Measurements from ENCODE around the gene MBTPS1. TPM values are rescaled to one million over a fixed set of nuclear protein-coding genes. Genes with fewer than 3 reads are reported as not detected.

Gene MBTPS1
- total RNA-seq, 6 experiments from 2014 or later: 34.5 to 45.6 (median 40.1) TPM

DNA sequence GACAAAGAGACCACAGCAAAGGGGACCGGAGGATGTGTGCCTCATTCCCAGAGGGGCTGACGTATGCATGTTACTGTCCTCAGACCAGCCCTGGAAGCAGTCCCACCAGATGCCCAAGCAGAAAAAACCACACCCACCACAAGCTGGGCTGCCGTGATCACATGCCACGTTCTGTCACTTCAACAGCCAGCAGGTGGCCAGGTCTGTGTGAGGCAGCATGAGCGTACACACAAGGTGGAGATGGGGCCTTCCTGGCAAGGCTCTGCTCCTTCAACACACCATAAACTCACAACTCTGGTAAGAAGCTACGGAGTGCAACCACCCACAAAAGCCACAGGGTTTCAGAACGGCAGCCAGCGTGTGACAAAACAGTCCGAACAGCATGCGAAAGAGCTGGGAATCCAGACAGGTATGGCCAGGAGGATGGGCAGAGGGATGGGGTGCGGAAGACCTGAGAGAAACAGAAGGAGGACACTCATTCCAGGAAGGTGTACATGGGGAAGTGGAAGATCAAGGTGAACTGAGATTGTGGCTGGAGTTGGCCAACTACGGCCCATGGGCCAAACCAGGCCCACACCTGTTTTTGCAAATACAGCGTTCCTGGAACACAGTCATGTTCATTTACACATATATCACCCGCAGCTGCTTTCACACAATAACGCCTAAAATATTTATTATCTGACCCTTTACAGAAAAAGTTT, 27.9 kb downstream of the MBTPS1 start:
- ATAC-seq (peak in 2 of 4 donors; percentile 24 to 36), DNase-seq (no peak)

DNA sequence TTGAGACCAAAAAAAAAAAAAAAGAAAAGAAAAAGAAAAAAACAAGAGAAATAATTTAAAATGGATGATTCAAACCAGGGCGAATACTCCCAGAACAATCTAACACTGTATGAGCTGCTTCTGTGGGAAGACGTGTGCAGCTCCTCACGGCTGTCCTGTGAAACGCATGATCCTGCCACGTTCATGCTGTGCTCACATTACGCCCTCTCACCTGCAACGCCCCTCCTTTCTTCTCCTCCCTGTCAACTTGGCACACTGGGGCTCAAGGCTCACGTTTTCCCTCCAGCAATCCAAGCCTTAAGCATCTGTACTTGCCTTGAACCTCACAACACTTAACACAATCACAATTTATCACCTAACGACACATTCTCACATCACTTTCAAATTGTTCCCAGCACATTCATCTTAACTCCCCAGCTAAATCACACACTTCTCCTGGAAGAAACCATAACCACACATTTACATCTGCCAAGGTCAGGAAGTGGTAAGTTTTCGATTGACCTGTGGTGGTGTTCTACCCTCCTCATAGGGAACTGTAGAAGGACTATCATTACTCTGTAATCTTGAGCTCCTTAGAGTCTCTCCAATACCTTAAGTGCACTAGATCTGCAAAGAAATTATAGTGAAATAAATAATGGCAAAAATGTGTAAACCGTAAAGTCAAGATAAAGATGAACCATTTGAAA, 29.1 kb downstream of the MBTPS1 start:
- 82% methylated on average over 11 of the region's 11 CpGs for WGBS (ENCODE audit: insufficient coverage, low coverage, low lambda C conversion rate, missing lambda C conversion rate)

More for the DNA sequence above, 27.9 kb downstream of the MBTPS1 start:
- Histone ChIP-seq H3K4me1 (peaks cover 0 to 3% (median 0%) of the 10 kb centered on the region in 4 donors), H3K4me3 (no peak overlapping the region), H3K36me3 (peaks cover 0 to 79% (median 45%) of the 10 kb centered on the region in 4 donors), H3K27ac (no peak overlapping the region), H3K27me3 (no peaks in the 10 kb centered on the region), H3K9me3 (no peaks in the 10 kb centered on the region)
- TF ChIP-seq POLR2A (IDR thresholded peaks at IDR 0.05): no peak
- no peak for TF ChIP-seq CTCF (IDR thresholded peaks at IDR 0.05)
- 62% methylated on average over 10 of the region's 15 CpGs for WGBS (ENCODE audit: insufficient coverage, low coverage, low lambda C conversion rate, missing lambda C conversion rate)
- intact Hi-C loops (cut with DNase I): loop anchor here (10.0 kb wide), 1 partner anchor 96 kb away; the partner anchor contains the start of gene TAF1C (in 2 of the 2)

GRCh38 chr16:84087001-84087400, 29.7 kb downstream of the MBTPS1 start:
- no peak overlapping the region for H3K4me3 ChIP-seq
- no peaks in the 10 kb centered on the region for H3K27me3 ChIP-seq
- 88% methylated on average over 12 of the region's 12 CpGs for WGBS (ENCODE audit: insufficient coverage, low coverage, low lambda C conversion rate, missing lambda C conversion rate)
- ATAC-seq (no peak), DNase-seq (no peak)
- peaks cover 0 to 3% (median 0%) of the 10 kb centered on the region in 4 donors for H3K4me1 ChIP-seq
- TF ChIP-seq POLR2A (IDR thresholded peaks at IDR 0.05): no peak
- H3K27ac ChIP-seq: no peak overlapping the region
- intact Hi-C loops (cut with DNase I): loop anchor here (10.0 kb wide), 1 partner anchor 98 kb away; the partner anchor contains the start of gene TAF1C (in 2 of the 2)
- no peaks in the 10 kb centered on the region for H3K9me3 ChIP-seq
- peaks cover 0 to 70% (median 35%) of the 10 kb centered on the region in 4 donors for H3K36me3 ChIP-seq

More for the DNA sequence above, 29.1 kb downstream of the MBTPS1 start:
- H3K4me1 ChIP-seq: peaks cover 0 to 3% (median 0%) of the 10 kb centered on the region in 4 donors
- H3K36me3 ChIP-seq: peaks cover 0 to 70% (median 37%) of the 10 kb centered on the region in 4 donors
- TF ChIP-seq POLR2A (IDR thresholded peaks at IDR 0.05) (no peak), CTCF (IDR thresholded peaks at IDR 0.05) (no peak)
- intact Hi-C loops (cut with DNase I): loop anchor here (10.0 kb wide), 1 partner anchor 97 kb away; the partner anchor contains the start of gene TAF1C (in 2 of the 2)
- ATAC-seq (no peak), DNase-seq (no peak)
- no peak overlapping the region for H3K27ac ChIP-seq
- H3K9me3 ChIP-seq: no peaks in the 10 kb centered on the region
- H3K4me3 ChIP-seq: no peak overlapping the region
- no peaks in the 10 kb centered on the region for H3K27me3 ChIP-seq

- no peaks in the 10 kb centered on the region for H3K27me3 ChIP-seq
- intact Hi-C loops (cut with DNase I): loop anchor here (10.0 kb wide), 1 partner anchor 98 kb away; the partner anchor contains the start of gene TAF1C (in 2 of the 2)
- no peak for DNase-seq
- no peak overlapping the region for H3K4me3 ChIP-seq
- TF ChIP-seq POLR2A (IDR thresholded peaks at IDR 0.05) (no peak), CTCF (IDR thresholded peaks at IDR 0.05) (no peak)
- peaks cover 0 to 68% (median 32%) of the 10 kb centered on the region in 4 donors for H3K36me3 ChIP-seq
- no CpG with 5 or more reads among the region's 11 CpGs for WGBS (ENCODE audit: insufficient coverage, low coverage, low lambda C conversion rate, missing lambda C conversion rate)
- H3K27ac ChIP-seq: no peak overlapping the region
- H3K9me3 ChIP-seq: no peaks in the 10 kb centered on the region
- peak in 2 of 4 donors; percentile 8 to 19 for ATAC-seq
- H3K4me1 ChIP-seq: peaks cover 0 to 3% (median 0%) of the 10 kb centered on the region in 4 donors
These were observed 30.4 kb downstream of the MBTPS1 start for GRCh38 chr16:84086341-84086740.
